DOHH2 (cell line): ENCODE measurements around the gene AFF1.

ENCODE experiments used
- CTCF ChIP-seq: fragments of 200-600 bp; sonication (generic); IDR thresholded peaks from one replicate; pipeline ENCODE4 v1.5.1; 2014; ENCODE audit warnings: antibody characterized with exemption, mild to moderate bottlenecking, low read depth, low read length; ENCODE audit not compliant: poor library complexity, severe bottlenecking
- EZH2phosphoT487 ChIP-seq: fragments of 200-600 bp; sonication (generic); IDR thresholded peaks from 2 replicates; pipeline ENCODE4 v1.6.1; 2017; ENCODE audit warnings: borderline replicate concordance, mild to moderate bottlenecking, antibody characterized with exemption, low read length, moderate library complexity, mixed read lengths

DNA sequence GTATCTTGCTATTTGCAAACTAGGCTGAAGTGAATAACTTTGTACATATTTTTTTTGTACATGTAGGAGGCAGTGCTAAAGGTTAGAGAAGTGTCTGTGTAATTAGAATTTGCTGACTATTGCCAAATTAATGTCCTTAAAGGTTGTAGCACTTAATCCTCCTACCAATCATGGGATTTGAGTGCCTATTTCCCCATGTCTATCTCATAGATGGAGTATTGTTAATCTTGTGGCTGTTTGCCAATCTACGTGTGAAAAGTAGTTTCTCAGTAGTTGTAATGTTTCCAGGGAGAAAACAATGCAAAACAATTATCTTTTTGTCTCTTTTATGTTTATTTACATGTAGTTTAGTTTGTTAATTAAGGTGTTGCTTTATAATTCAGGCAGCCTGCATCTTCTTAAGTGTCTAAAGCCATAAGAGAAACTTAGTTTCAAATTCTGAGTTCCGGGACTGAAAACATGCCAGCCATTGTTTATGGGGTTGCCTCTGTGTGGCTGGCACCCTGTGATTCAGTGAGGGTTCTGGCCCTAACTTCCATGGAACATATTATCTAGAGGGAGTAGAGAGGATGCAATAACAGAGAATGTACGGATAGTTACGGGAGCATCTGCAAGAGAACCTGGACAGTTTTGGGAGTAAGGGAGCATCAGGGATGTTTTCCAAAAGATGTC, 143.2 kb downstream of the AFF1 start:
- TF ChIP-seq CTCF, result no peak
- TF ChIP-seq EZH2phosphoT487, result no peak
